Dedifferentiated amniotic fluid mesenchymal stem cell (primary cell): Measurements from ENCODE around the gene MOB3C.

Experiments
- DNase-seq: peaks from one replicate; pipeline ENCODE4 v3.0.0-alpha.2; 2016; ENCODE audit errors: extremely low spot score

Gene MOB3C

DNA sequence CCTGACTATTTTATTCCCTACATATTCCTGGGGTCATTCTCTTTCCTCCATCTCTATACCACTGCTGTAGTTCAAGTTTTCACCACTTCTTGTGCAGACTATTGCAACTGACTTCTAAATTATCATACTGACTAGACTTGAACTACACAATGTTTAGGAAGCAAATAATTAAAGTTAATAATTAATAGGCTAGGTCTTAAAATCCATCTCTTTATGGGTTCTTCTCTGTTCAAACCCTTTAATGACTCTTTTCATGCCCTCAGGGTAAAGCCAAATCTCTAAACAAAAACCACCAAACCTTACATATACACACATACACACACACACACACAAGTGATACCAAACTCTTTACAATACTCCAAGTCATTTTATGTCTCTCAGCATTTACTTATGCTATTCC lies 22.3 kb upstream of the MOB3C start:
- DNase-seq: no peak

DNA sequence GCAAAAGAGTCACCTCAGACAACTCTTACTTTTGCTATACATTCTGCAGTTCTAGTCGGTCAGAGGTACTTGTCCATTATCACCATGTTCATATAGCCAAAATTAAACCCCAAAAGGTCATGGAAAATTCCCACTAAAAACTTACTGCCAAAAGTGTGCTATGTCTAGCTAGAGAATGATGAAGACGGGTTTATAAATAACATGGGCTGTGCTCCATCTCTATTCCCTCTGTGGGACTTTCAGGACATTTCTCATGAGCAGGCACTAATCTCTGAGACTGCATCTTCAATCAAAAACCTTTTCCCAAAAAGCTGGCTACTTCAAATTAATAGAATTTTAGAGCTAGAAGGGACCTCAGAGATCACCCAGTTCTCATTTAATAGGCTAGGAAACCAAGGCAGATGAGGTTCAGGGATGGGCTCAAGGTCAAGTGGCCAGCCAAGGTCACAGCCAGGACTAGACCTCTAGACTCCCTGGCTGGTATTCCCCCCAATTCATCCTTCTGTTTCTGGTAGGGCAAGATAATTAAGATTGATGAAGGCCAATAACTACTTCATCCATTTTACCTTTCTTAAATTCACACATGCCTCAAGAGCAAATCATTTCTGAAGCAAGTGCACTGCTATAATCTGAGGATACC lies 21.0 kb upstream of the MOB3C start:
- no peak for DNase-seq

DNA sequence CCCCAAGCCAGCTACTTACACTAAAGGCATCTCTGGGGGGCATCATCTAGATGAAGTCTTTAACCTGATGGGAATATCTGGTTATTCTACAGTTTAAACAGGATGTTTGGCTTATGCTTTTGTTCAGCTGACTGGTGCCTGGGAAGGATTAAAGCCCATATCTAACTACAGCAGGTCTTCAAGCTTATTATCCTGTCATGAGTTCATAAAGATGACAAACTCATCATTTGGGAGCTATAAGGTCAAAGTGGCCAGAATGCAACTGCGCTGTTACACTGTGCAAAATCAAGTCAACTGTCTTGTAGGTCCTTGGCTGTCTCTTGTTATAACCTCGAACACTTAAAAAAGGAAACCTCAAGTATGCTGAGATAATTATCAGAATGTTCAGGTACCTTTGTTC lies 18.6 kb upstream of the MOB3C start:
- no peak for DNase-seq

GRCh38 chr1:46630719-46631118 lies 14.1 kb upstream of the MOB3C start:
- DNase-seq: no peak

- DNase-seq: no peak
Measured at GRCh38 chr1:46623743-46624644, 7.4 kb upstream of the MOB3C start.

GRCh38 chr1:46622344-46622743 lies 5.7 kb upstream of the MOB3C start:
- no peak for DNase-seq

- DNase-seq: no peak
Measured at GRCh38 chr1:46621930-46622329, 5.3 kb upstream of the MOB3C start.

- DNase-seq: no peak
Measured at GRCh38 chr1:46619656-46620258, 3.1 kb upstream of the MOB3C start.

DNA sequence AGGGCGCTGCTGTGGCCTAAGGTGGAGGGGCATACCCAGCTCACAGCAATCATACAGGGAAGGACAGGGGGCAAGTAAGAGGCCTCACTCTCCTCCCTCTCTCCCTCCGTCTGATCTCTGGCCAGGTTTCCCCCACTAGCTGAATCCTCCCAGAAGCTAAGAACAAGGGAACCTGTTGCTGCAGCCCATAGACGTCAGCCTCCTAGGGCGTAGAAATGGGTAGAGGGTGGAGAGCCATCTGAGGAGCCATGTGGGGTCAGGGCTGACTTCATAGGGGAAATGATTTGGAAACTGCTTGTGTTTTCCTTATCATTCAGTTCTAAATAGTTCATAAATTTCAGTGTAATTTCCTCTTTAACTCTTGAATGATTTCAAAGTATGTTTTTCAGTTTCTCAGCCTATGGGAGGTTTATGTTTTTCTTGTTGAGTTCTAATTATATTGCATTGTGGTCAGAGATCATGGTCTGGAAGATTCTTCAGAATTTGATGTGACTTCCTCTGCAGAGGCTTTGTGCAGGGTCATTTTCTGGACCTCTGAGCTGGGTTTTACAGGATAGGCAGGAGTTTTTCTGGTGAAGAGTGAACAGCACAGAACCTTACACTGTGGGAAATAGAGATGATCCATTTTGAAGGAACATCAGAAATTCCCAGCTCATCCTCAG lies 2.3 kb upstream of the MOB3C start:
- no peak for DNase-seq

- DNase-seq: no peak
Measured at GRCh38 chr1:46617833-46618232, 1.2 kb upstream of the MOB3C start.

DNA sequence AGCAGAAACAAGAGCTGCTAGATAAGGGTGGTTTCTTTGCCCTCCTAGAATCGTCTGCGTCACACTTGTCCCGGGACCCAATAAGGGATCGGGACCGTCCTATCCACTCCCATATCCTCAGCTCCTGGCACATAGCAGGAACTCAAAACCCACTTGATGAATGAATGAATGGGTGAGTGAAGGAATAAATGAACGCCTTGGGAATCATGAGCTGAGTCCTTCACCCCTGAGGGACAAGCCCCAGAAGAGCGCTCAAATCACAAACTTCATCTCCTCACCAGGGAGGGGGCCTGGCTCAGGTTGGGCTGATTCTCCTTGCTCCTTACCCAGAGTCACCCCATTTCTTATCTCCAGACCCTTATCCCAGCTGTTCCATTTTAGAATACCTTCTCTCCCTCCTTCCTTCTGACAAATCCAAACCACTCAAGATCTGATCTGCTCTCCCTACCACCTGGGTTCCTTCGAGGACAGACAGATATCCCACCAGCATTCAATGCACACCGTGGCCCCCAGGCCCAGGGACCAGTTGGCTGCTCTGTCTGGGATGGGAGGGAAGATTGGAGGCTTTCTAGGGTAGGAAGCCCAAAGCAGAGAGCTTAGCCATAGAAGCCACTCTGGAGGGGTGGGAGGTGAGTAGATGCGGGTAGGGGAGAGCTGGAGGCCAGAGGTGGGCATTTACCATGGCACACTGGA lies 643 bp upstream of the MOB3C start:
- no peak for DNase-seq

DNA sequence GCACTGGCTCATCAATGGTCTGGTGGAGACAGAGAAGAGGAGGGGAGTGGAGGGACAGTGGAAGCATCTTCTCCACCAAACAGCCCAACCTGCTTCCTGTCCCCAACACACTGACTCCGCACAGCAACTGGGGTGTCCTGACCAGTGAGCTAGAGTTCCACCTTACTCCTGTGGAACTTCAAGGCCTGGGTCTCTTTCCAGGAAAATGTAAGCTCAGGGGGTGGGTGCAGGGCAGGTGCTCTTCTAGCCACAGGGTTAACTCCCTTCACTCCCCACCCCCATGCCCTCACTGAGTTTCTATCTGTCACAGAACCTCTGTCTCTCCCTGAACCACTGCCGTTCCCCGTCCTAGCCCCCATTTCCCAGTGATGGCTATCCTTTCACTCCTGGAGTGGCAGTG lies 876 bp downstream of the MOB3C start:
- no peak for DNase-seq

- DNase-seq: no peak
Measured at GRCh38 chr1:46615088-46615487, 1.5 kb downstream of the MOB3C start.

- no peak for DNase-seq
Measured at GRCh38 chr1:46614604-46614984, 2.0 kb downstream of the MOB3C start.

DNA sequence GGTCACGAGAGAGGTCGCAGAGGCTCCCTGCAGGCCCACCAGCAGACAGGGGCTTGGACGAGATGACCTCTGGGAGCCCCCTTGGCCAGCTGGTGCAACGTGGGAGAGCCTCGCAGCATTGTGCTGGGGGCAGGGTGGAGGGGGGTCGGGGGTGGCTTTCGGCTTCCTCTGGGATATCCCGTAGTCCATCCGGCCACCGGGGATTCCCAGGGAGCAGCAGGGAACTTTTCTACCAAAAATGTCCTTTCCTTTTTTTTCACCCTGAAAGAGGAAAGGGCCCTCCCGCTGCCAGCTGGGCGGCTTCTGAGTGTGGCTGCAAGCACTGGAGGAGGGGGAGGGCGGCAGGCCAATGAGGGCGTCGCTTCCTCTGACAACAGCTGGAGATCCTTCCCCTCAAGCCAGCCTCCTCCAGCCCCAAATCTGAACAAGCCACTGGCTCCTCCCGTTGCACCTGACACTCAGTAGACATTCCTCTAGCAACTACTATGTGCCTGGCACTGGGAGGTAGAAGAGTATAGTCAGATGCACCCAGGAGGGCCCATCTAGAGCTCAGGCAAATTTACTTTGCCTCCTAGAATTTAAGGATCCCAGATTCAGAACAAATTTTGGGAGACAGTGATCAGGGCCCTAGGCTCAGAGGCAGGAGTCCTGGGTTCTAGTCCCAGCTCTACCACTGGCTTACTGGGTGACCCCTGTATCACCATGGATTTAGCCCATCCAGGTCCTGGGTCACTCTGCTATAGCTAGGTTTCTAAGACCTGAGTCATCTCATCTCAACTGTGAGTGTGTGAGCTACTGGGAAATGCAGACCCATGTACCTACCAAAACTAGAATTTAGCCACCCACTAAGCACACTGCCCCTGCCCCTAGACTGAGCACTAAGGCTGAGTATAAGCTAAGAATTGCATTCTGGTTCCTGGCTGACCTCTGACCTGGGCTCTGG lies 2.7 kb downstream of the MOB3C start:
- peak; percentile 57 for DNase-seq

GRCh38 chr1:46612937-46613660 lies 3.5 kb downstream of the MOB3C start:
- no peak for DNase-seq

DNA sequence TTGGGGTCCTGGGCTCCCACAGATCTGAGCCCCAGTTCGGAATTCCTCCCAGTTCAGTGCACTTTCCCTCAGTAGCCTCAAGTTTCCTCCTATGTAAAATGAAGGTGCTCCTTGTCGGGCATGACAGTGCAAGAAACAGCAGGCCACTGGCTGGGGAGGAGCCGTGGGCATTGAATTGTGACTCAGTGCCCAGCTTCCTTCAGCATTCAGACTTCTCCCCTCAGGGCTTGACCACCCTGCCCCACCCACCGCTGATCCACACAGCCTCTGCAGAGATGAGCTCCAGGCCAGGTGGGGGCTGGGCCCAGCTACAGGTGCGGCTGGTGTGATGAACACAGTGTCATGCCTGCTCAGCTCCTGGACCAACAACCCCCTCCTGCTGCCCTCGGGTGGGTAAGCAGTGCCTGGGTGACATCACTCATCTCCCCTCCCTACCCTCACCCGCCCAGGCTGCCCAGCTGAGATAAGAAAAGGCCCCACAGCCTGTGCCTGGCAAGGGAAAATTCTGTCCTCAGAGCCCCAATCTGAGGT lies 4.9 kb downstream of the MOB3C start:
- DNase-seq: peak; percentile 22

DNA sequence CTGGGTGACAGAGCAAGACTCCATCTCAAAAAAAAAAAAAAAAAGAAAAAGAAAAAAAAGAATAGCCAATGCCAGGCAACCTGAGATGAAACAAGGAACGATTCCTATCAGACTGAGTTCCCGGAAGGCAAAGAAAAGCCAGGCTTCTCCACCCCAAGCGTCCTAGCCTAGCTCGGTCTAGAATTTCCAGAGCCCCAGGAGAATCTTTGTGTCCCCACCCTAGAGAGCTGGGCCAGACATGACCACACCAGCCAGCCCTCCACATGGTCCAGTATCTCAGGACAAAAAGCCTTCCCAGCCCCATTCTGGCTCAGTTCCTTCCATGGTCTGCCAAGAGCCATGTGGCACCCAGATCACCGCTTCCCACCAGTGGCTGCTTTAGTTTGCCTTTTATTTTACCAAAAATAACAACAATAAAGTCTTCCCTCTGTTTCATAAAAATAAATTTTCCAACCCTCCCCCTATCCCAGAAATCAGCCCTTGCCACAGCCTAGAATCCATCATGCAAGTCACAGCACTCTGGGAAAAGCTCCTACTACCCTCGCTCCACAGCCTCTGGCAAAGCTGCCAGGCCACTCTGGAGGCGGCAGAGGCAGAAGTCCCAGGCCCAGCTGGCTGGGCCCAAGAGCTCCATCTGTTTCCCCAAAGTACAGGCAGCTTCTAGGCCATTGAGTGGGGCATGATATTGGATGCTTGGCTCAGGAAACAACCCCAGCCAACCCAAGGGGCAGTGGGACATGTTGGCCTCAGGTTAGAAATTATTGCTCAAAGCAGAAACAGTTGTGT lies 9.1 kb downstream of the MOB3C start:
- DNase-seq: no peak
